ENCODE data around the gene GIMAP1.

GRCh38 chr7:150745086-150745485, 28.7 kb downstream of the GIMAP1 start:
- TF ChIP-seq EZH2phosphoT487 (IDR thresholded peaks at IDR 0.05; ENCODE audit: low read length) (no peak), CTCF (IDR thresholded peaks at IDR 0.05; ENCODE audit: low read length) (no peak), EZH2 (optimal IDR thresholded peaks at IDR 0.05; ENCODE audit: low read depth, low read length) (no peak)
